Stimulated activated CD8-positive, alpha-beta memory T cell treated with anti-CD3 and anti-CD28 coated beads, Interleukin-4, amount 100 ng/mL, for 24 hours (primary cell): ENCODE results near the gene CACNA1C.

Experiments
- DNase-seq: peaks from one replicate; pipeline ENCODE4 v3.0.0-alpha.2; 2020; ENCODE audit warnings: low read depth

The CACNA1C gene

GRCh38 chr12:2605301-2605700 lies 552.5 kb downstream of the CACNA1C start:
- no peak for DNase-seq

GRCh38 chr12:2606186-2606910 lies 553.6 kb downstream of the CACNA1C start:
- DNase-seq, result no peak

DNA sequence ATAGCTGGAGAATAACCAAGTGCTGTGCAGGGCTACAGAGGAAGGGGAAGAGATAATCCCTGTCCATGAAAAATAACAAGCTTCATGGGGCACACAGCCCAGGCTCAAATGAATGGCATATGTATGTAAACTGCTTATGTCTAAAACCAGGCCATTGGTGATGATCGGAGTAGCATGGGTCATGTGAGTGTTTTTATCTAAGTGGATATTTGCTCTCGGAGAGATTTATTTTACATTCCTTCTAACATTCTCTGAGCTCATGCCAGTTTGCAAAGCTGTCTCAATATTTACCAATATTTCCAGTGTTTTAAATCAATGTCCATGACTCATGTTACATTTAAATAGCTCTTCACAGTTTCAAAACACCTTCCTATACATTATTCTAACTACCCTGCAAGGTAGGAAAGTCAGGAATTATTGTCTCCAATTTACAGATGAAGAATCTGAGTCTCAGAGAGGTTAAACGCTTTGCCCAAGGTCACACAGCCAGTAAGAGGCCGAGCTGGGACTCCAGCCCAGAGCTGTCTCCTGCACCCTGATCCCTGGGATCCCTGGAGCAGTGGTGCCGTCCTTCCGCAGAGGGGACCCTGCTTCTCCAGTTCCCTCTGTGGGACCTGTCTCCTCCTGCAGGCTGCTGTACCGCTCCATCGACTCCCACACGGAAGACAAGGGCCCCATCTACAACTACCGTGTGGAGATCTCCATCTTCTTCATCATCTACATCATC lies 555.3 kb downstream of the CACNA1C start:
- DNase-seq, result no peak

- no peak for DNase-seq
Observed at GRCh38 chr12:2608608-2608945, 555.8 kb downstream of the CACNA1C start.

GRCh38 chr12:2609020-2609419 lies 556.2 kb downstream of the CACNA1C start:
- DNase-seq, result no peak

DNA sequence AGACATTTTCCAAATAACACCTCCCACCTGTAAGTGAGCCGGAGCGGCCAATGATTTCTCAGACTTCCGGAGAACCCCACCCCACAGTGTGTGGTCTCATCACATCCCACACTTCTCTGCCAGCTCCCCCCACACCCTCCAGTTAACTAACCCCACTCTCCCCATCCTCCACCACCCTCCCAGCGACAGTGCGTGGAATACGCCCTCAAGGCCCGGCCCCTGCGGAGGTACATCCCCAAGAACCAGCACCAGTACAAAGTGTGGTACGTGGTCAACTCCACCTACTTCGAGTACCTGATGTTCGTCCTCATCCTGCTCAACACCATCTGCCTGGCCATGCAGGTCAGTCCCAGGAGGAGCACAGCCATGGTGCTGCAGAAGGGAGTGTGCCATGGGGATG lies 557.6 kb downstream of the CACNA1C start:
- DNase-seq, result no peak

DNA sequence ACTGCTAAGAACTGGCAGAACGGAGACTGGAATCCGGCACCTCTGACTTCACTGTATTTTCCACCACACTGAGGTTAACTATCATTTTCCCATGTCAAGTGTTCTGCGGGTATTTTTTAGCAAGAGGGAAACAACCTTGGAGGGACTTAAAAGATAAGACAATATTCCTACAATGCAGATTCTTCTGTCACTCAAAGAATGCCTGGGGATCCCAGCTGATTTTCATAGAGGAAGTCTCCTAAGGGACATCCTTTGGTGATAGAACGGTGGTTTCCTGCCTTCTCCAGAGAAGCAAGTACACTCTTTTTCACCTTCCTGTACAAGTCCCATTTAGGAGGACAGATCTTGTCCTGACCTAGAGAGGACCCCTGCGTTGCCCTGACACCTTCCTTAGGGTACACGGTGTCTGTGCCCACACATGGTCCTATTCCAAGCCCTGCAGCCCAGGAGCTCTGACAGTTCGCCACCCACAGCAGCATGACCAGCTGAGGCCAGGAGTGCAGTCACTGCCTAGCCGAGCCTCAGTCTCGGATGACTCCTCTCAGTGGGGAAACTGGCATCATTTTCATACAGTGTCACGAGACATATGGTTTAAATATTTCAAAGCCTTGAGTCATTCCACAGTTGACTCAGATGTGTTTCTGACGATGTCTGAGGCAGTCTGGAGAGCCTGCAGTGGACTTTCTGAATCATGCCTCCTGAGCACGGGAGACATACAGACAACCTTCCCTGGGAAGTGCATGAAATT lies 560.7 kb downstream of the CACNA1C start:
- no peak for DNase-seq

- DNase-seq, result no peak
Observed at GRCh38 chr12:2614341-2614740, 561.6 kb downstream of the CACNA1C start.

DNA sequence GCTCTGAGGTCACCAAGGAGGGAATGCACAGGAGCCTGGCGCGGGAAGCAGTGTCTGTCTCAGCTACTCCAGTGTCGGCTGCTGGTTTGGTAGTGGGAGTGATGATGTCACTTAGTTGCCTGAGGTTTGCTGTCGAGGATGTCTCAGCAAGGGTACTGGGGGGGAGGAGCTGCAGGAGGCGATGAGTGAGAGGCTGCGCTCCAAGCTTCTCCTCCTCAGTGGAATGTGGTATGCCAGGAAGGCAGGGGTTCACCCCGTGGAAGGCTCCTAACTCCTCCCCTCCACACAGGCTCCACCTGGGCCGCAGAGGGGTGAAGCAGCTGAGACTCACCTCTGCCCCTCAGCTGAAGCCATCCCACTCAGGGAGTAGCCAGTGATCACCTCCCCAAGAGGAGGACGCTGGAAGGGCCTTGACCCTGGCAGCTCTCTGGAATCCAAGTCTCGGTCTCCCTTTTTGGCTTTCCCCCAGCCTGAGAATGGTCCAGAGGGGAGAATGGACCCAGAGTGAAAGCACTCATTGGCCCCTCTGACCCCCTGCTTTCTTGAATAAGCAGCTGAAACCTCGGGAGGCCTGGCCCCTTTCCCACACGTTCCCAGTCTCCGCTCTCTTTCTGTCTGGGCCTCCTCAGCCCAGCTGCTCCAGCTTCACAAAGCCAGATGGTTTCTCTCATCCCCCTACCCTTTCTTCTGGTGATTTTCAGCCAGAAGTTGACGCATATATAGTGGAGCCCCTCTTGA lies 563.0 kb downstream of the CACNA1C start:
- no peak for DNase-seq

DNA sequence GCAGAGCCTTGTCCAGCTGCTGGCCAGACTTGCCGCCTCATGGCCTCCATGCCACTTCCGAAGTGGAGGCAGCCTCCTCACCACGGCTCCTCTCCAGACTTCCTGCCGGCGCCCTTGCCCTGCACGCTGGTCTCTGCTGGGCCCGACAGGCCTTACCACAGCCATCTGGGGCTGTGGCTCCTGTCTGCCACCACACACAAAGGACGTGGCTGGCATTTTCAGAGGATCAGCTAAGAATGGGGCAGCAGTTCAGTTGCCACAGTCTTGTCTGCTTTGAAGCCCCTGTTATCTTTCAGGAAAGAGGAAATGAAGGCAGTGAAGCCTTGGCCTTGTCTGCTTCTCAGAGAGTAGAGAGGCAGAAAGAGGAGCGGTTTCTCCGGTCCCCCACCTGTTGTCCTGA lies 564.0 kb downstream of the CACNA1C start:
- no peak for DNase-seq

DNA sequence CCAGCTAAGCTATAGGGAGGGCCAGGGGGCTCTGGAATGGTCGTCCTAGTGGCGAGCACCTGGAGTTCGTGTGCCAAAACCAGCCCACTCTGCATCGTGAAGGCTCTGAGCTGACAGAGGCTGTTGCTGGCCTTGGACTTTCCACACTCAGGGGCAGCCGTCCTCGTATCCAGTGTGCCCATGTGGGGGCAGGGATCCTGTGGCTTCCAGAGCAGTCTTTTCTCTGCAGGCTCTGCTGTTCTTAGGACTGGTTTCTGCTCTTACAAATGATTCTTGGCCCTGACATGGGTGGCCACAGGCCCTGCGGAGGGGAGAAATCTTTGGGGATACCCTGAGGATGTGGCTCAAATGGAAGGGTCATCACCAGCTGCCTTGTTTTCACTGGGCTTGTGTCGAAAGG lies 564.6 kb downstream of the CACNA1C start:
- DNase-seq, result no peak

DNA sequence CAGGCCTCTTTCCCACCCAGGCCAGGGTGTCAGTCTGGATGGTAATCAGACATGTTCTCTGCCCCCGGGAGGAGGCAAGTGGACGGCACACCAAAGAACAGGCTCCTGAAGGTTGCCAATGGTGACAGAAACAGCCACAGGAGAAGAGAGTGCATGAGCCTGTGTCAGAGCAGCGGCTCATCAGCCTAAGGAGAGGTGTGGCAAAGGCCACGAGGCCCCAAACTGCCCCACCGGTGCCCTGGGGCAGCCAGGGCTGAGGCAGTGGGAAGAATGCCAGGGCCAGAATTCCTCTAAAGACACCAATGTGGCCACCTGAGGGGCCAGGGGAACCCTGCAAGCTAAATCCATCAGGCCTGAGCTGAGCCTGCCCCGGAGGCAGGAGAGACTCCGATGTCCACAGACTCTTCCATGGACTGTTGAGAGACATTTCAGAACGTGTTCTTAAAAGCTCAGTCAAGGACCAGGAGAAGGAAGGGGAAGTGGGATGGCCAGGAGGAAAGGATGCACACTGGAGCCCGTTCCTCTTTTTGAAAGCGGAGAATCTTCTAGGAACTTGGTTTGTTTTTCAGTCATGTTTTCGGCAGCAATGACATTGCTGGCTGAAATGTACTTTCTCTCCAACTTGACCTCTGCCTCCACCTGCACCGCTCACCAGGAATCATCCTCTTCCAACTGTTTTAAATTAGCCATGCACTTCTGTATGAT lies 565.7 kb downstream of the CACNA1C start:
- DNase-seq, result no peak

GRCh38 chr12:2619136-2619535 lies 566.3 kb downstream of the CACNA1C start:
- no peak for DNase-seq

- no peak for DNase-seq
Observed at GRCh38 chr12:2622460-2622859, 569.7 kb downstream of the CACNA1C start.

GRCh38 chr12:2623472-2623871 lies 570.7 kb downstream of the CACNA1C start:
- DNase-seq, result no peak

DNA sequence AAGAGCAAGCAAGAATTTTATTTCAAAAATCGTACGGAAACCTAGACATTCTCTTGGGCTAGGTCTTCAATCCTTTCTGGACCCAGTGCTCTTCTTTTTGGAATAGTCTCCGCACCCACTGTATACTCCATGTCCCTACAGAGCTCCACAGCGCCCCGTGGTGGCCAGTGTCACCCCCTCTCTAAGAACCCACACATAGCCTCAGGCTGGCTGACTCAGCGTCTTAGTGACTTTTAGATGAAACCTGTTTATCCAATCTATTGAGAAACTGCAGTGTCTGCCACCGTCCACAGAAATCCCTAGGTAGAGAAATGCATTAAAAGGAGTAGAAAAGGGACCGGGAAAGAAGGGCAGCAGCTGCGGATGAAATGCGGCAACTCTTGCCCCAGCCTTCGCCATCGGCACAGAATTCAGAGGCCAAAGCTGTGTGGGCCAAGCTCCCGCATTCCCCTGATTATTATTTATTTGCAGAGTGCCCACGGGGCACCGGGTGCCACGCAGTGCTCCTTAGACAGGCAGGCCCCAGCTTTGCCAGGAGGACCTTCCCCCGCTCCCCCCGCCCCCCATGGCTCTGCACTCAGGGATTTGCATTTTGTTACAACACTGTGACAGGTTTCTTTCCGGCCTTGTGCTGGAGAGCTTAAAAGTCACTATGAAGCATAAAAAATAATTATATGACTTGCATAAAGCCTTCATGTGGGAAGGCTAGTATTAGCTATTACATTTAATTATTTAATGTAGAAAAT lies 571.9 kb downstream of the CACNA1C start:
- DNase-seq, result no peak

- DNase-seq, result no peak
Observed at GRCh38 chr12:2625289-2625612, 572.5 kb downstream of the CACNA1C start.

DNA sequence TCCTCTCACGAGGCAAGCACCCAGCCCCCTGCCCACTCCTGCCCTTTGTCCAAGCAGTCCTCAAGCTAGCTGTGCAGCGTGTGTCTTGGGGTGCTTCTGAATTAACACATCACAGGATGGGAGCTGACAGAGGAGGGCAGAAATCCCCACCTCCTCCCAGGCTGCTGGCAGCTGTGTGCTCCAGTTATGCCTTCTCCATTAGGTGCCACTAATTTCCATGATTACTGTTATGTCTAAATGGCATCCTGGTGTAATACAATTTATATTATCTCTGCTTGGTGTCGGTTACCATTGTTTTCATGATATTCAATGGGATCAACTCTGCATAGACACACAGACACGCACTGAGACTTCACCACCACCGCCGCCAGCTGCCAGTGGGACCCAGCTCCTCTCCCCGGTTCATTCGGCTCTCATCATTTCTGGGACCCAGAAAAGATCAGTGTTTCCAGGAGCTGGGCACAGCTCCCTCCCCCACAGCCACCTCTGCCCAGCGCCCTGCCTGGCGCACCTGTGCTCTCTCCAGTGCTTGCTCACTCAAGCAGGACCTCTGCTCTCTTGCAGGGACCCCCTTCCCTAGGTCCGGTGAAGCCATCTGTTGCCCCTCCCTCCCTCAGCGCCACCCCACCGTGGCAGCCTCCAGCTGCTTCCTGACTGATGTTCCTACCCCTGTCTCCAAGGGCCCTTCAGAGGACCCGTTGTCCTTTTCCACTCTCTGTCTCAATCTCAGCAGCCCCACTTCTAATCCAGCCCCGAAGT lies 574.5 kb downstream of the CACNA1C start:
- DNase-seq, result no peak

DNA sequence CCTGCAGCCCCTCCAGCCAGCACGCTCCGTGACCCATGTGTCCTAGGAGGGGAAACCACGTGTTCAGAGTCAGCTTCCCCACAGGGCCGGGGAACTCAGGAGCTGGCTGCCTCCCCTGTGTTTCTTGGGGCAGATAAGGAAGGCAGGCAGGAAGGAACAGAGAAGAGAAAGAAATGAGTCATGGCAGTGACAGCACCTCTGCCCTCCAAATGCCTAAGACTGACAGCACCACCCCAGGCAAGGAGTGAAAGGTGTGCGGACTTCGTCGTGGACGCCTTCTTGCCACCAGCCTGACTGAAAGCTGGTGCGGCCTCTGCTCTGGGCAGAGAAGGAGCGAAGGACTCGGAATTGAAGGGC lies 575.0 kb downstream of the CACNA1C start:
- no peak for DNase-seq

- no peak for DNase-seq
Observed at GRCh38 chr12:2628401-2628800, 575.6 kb downstream of the CACNA1C start.

DNA sequence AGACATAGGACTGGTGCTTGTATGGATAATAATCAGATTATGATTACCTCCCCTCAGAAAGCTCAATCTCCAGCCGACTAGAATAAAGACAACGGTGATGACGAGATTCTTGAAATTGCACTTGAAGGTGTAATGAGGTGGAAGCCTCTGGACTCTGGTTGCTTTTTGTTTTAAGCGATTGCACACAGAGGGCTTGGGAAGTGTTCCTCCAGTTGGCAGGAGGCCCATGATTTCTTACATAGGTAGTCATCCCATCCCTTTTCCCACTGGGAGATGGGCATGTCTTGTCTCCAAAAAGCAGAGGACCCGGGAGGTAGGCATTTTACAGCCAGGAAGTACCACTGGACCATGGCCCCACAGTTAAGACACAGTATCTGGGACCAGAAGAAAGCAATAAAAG lies 576.3 kb downstream of the CACNA1C start:
- DNase-seq, result no peak
